ENCODE data around the gene IL3RA. TPM values are rescaled to one million over a fixed set of nuclear protein-coding genes. Genes with fewer than 3 reads are reported as not detected.

Gene IL3RA
- total and polyA plus RNA-seq, 2 experiments from 2014 or later, result 0.86 TPM; not detected in 1

- H3K4me3 Mint-ChIP-seq, result no peak overlapping the region
Observed at GRCh38 chrX:1361910-1362309, 25.3 kb downstream of the IL3RA start.

More at GRCh38 chrX:1361910-1362309, 25.3 kb downstream of the IL3RA start:
- Histone ChIP-seq H3K27ac (ENCODE audit: low read depth) (no peak overlapping the region), H3F3A (replicated peaks; ENCODE audit: low read depth) (no peaks in the 10 kb centered on the region), H3K36me3 (ENCODE audit: insufficient read depth) (0 out of 2 replicates have a peak, but pooled peaks cover 10% of the 10 kb centered on the region), H3K27me3 (ENCODE audit: insufficient read depth) (no peaks in the 10 kb centered on the region), H3K4me2 (no peak overlapping the region), H3K79me2 (replicated peaks; ENCODE audit: insufficient read depth) (no peaks in the 10 kb centered on the region), H3K4me1 (ENCODE audit: insufficient read depth) (no peaks in the 10 kb centered on the region), H2AFZ (no peak overlapping the region), H3K9me2 (ENCODE audit: insufficient read depth) (no peaks in the 10 kb centered on the region), H4K20me1 (replicated peaks; ENCODE audit: insufficient read depth) (no peaks in the 10 kb centered on the region), H3K4me3 (no peak overlapping the region)
- Mint-ChIP-seq H3K27me3 (ENCODE audit: insufficient read depth, low read depth, poor library complexity) (peaks cover 8% of the 10 kb centered on the region), H3K27ac (no peak overlapping the region), H3K4me1 (no peaks in the 10 kb centered on the region), H3K36me3 (ENCODE audit: low read depth) (peaks cover 55% of the 10 kb centered on the region), H3K9me3 (peaks cover 40% of the 10 kb centered on the region)
- TF ChIP-seq REST (IDR thresholded peaks at IDR 0.05; ENCODE audit: unreplicated experiment) (no peak), ZNF462 (CRISPR knock-in tag; IDR thresholded peaks at IDR 0.05) (no peak), POLR2AphosphoS5 (IDR thresholded peaks at IDR 0.05; ENCODE audit: low read depth) (no peak), ZNF331 (CRISPR knock-in tag; IDR thresholded peaks at IDR 0.05; ENCODE audit: low read depth) (no peak)
- no peak for ATAC-seq
- no peak for DNase-seq (ENCODE audit: low spot score)
